ENCODE results near the gene CDK14. TPM values are rescaled to one million over a fixed set of nuclear protein-coding genes. Genes with fewer than 3 reads are reported as not detected.

The CDK14 gene
- total RNA-seq, 1 donor from 2014 or later = 3.2 TPM

- no peak for DNase-seq
Observed at GRCh38 chr7:91242097-91242844, 646.1 kb downstream of the CDK14 start.

GRCh38 chr7:91243591-91244301 is 647.6 kb downstream of the CDK14 start:
- DNase-seq = no peak

GRCh38 chr7:91247500-91247899 is 651.4 kb downstream of the CDK14 start:
- no peak for DNase-seq

GRCh38 chr7:91248996-91249395 is 652.9 kb downstream of the CDK14 start:
- no peak for DNase-seq

GRCh38 chr7:91249506-91250233 is 653.5 kb downstream of the CDK14 start:
- no peak for DNase-seq

GRCh38 chr7:91250706-91251105 is 654.6 kb downstream of the CDK14 start:
- no peak for DNase-seq

- DNase-seq = no peak
Observed at GRCh38 chr7:91251877-91252276, 655.8 kb downstream of the CDK14 start.

Other genes with a start within 250 kb of the CDK14 start
- gene GTPBP10, start 249.6 kb upstream of the CDK14 start, total RNA-seq = 13.7 and 19.6 TPM in 2 replicates
- gene CLDN12, start 192.9 kb upstream of the CDK14 start, total RNA-seq = 11.6 and 18.2 TPM in 2 replicates
- gene PTTG1IP2, start 126.7 kb upstream of the CDK14 start, total RNA-seq = not detected in 2 replicates